Fibroblast of pulmonary artery (primary cell): Measurements from ENCODE around the gene TBC1D16.

Source experiments
- DNase-seq: peaks from one replicate; pipeline ENCODE4 v3.0.0-alpha.2; 2010; ENCODE audit warnings: low read depth
- H3K4me3 ChIP-seq: replicated peaks from 2 replicates; pipeline ENCODE4 v1.5.1; 2011; ENCODE audit warnings: low read depth, mild to moderate bottlenecking, control low read depth, low read length, moderate library complexity
- CTCF ChIP-seq: IDR thresholded peaks from 2 replicates; pipeline ENCODE4 v1.5.1; 2011; ENCODE audit warnings: mild to moderate bottlenecking, control low read depth, low read length, inconsistent platforms; ENCODE audit errors: missing control alignments

The TBC1D16 gene

GRCh38 chr17:79883202-79883601 is 152.5 kb downstream of the TBC1D16 start:
- DNase-seq = no peak
- no peak overlapping the region for H3K4me3 ChIP-seq
- TF ChIP-seq CTCF = no peak
